Brain microvascular endothelial cell (primary cell): ENCODE measurements around the gene FYN.
A peak's percentile ranks its signal among the peaks of the same experiment; 100 is the strongest.

Source experiments
- DNase-seq: peaks from one replicate; pipeline ENCODE4 v3.0.0-alpha.2; 2020
- H3K27ac ChIP-seq: fragments of 250-450 bp; sonication (Bioruptor Pico); 2 replicates; pipeline ENCODE4 v1.5.1; 2020; ENCODE audit warnings: mild to moderate bottlenecking, moderate library complexity
- H3K27me3 ChIP-seq: fragments of 250-450 bp; sonication (Bioruptor Pico); replicated peaks from 2 replicates; pipeline ENCODE4 v1.5.1; 2020; ENCODE audit warnings: mild to moderate bottlenecking
- H3K36me3 ChIP-seq: fragments of 250-450 bp; sonication (Bioruptor Pico); replicated peaks from 2 replicates; pipeline ENCODE4 v1.5.1; 2020; ENCODE audit warnings: mild to moderate bottlenecking
- H3K4me3 ChIP-seq: 2 replicates; pipeline ENCODE4 v1.5.1; 2011; ENCODE audit warnings: low read depth, mild to moderate bottlenecking, control low read depth, low read length, moderate library complexity
- CTCF ChIP-seq: IDR thresholded peaks from 2 replicates; pipeline ENCODE4 v1.5.1; 2011; ENCODE audit warnings: low read depth, mild to moderate bottlenecking, moderate library complexity, low read length, control low read depth, inconsistent platforms; ENCODE audit errors: missing control alignments
- in situ Hi-C: cut with HindIII; loops from 2 replicates; pipeline ENCODE4 v1.10.0; 2017; ENCODE audit warnings: low sequenced_read_pairs, low pct_ligation_motif_present

FYN gene

DNA sequence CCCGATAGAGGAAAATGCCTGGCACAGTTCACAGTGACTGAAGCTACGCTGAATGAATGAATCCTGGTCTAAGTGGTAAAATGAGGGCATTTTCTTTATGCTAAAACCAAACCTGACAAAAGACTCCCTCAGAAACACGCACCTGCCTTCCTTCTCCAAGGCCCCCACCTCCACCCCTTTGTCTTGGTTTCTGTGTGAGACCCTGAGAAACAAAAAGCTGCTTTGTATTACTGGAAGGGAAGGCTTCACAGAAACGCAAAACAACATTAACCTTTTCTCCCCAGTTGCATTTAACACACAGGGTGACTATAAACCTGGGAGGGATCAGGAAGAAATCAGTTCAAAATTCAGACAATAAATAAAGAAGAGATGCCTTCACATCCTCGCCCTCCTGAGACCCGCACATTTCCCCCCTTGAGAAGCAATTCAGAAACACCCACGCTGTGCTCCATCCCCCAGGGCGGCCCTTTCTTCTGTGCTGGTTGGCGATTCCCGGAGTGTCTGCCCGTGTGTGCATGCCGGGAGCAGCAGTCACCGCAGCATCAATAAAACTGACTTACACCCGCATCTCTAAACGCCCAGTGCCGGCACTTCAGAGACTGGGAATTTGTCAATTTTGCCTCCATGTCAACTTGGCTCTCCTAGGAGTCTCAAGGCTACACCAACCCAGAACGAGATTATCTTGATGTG is 200.3 kb downstream of the FYN start:
- Histone ChIP-seq H3K27ac (no peak overlapping the region), H3K4me3 (no peak overlapping the region), H3K36me3 (peaks cover 24% of the 10 kb centered on the region), H3K27me3 (no peaks in the 10 kb centered on the region)
- DNase-seq, result no peak
- in situ Hi-C loops, result no loop called here
- no peak for TF ChIP-seq CTCF

DNA sequence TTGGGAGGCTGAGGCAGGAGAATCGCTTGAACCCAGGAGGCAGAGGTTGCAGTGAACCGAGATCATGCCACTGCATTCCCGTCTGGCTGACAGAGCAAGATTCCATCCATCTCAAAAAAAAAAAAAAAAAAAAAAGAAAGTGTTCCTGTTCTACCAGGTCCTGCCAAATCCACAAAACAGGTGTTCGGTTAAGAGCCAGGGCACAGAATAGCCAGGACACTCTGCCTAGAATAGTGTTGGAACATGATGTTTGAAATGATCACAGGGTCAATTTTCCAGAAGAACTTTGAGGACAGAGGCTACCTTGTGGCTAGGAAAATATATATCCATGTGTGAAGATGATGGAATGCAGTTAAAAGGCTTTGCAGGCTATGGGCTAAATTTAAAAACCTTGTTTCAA is 203.9 kb downstream of the FYN start:
- peaks cover 25% of the 10 kb centered on the region for H3K36me3 ChIP-seq
- H3K27ac ChIP-seq, result no peak overlapping the region
- in situ Hi-C loops, result no loop called here
- no peak for DNase-seq
- H3K27me3 ChIP-seq, result no peaks in the 10 kb centered on the region
- TF ChIP-seq CTCF, result no peak
- no peak overlapping the region for H3K4me3 ChIP-seq

DNA sequence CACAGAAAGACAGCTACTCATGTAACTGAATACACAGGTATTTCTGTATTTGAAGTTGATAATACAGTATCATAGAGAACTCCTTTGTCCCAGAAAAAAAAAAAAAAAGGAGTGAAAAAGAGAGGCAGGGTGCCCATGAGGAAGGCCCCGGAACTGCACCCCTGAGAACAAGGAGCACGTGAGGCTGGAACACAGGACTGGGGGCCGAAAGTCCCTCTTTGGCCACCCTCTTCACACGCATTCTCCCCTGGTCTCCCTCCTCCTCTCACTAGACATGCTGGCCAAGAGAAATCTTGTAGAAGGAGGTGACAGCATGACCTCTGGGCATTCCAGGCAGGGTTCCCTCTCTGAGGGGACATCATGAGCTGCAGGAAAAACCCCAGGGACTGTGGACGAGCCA is 204.8 kb downstream of the FYN start:
- Histone ChIP-seq H3K27ac (no peak overlapping the region), H3K4me3 (no peak overlapping the region), H3K36me3 (peaks cover 17% of the 10 kb centered on the region), H3K27me3 (no peaks in the 10 kb centered on the region)
- in situ Hi-C loops, result no loop called here
- TF ChIP-seq CTCF, result peak; percentile 63
- DNase-seq, result no peak

DNA sequence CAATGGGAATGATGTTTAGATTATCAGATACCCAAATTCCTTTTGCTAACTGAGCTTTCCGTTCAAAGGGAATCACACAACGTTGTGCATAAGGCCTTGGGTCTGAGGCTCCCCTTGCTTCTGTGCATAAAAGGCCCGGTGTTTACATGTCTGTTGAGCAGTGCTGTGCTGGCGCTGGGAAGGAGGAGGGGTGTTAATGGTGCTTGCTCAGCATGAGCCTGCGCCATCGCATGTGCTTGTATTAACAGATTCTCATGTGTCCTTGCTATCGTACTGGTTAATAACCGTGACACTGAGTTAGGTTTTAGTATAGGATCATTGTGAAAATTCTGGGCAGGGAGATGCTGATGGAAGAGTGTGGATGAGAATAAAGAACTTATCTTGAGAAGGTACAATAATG is 205.3 kb downstream of the FYN start:
- no peaks in the 10 kb centered on the region for H3K27me3 ChIP-seq
- in situ Hi-C loops, result no loop called here
- no peak overlapping the region for H3K4me3 ChIP-seq
- no peak for DNase-seq
- H3K36me3 ChIP-seq, result peaks cover 15% of the 10 kb centered on the region
- TF ChIP-seq CTCF, result no peak
- no peak overlapping the region for H3K27ac ChIP-seq

DNA sequence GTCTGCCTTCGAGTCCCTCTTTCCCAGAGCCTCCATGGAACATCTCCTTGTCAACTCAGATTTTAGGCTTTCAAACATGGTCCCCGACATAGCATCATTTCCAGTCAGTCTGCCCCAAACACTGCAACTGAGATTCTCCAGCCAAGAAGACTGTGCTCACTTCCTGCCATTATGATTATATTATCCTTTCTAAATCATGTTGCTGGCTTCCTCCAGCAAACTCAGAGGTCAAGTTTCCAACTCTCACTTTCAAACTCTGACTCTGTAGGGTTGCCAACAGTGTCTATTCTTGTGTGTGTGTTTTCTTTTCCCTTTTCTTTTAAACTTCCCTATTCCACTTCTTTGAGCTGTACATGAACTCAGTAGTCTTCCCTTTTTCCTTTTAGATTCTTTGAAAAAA is 206.4 kb downstream of the FYN start:
- no peak overlapping the region for H3K27ac ChIP-seq
- in situ Hi-C loops, result no loop called here
- TF ChIP-seq CTCF, result no peak
- no peak for DNase-seq
- H3K36me3 ChIP-seq, result peaks cover 10% of the 10 kb centered on the region
- H3K4me3 ChIP-seq, result no peak overlapping the region
- H3K27me3 ChIP-seq, result no peaks in the 10 kb centered on the region

GRCh38 chr6:111664565-111665030 is 208.7 kb downstream of the FYN start:
- no peak for TF ChIP-seq CTCF
- peaks cover 5% of the 10 kb centered on the region for H3K36me3 ChIP-seq
- H3K4me3 ChIP-seq, result no peak overlapping the region
- in situ Hi-C loops, result no loop called here
- H3K27me3 ChIP-seq, result no peaks in the 10 kb centered on the region
- no peak for DNase-seq
- no peak overlapping the region for H3K27ac ChIP-seq
